Tibial nerve (tissue), 4 donors: ENCODE data around the gene LRBA. TPM values are rescaled to one million over a fixed set of nuclear protein-coding genes. Genes with fewer than 3 reads are reported as not detected.

Experiments used
- DNase-seq, 2 donors: peaks; one replicate each; pipeline ENCODE4 v3.0.0-alpha.2; 2019; ENCODE audit warnings: low spot score in 2 of 2
- H3K27ac ChIP-seq, 4 donors: fragments of 200-600 bp; sonication (generic) in 3 of 4; one replicate each; pipeline ENCODE4 v1.5.1; 2017 to 2019; ENCODE audit warnings: mild to moderate bottlenecking in 1 of 4
- H3K27me3 ChIP-seq, 2 donors: fragments of 200-600 bp; sonication (generic) in 1 of 2; one replicate each; pipeline versions ENCODE4 v1.5.1 to v1.6.0; 2017 to 2019
- H3K36me3 ChIP-seq, 3 donors: fragments of 200-600 bp; sonication (generic); one replicate each; pipeline ENCODE4 v1.5.1; 2018 to 2019
- H3K4me1 ChIP-seq, 4 donors: fragments of 200-600 bp; sonication (generic) in 3 of 4; one replicate each; pipeline ENCODE4 v1.5.1; 2017 to 2019
- H3K4me3 ChIP-seq, 4 donors: fragments of 200-600 bp; sonication (generic) in 3 of 4; one replicate each; pipeline ENCODE4 v1.5.1; 2017 to 2019; ENCODE audit warnings: mild to moderate bottlenecking in 1 of 4, moderate library complexity in 1 of 4
- H3K9me3 ChIP-seq, 4 donors: fragments of 200-600 bp; sonication (generic) in 3 of 4; one replicate each; pipeline ENCODE4 v1.5.1; 2017 to 2019
- EP300 ChIP-seq, 2 donors: sonication (generic); formaldehyde crosslinking; IDR thresholded peaks; one replicate each; pipeline ENCODE4 v1.6.1; 2017; ENCODE audit warnings: antibody characterized with exemption in 2 of 2, mild to moderate bottlenecking in 1 of 2
- POLR2A ChIP-seq, 2 donors: fragments of 450-650 bp; IDR thresholded peaks; one replicate each; pipeline ENCODE4 v1.6.1; 2017; ENCODE audit warnings: antibody characterized with exemption in 2 of 2, mild to moderate bottlenecking in 2 of 2, moderate library complexity in 2 of 2
- WGBS, 2 donors: methylation state at CpG; one replicate each; pipeline ENCODE4 v1.1.5; 2018; 5-methylcytosine and 5-hydroxymethylcytosine counted together
- total RNA-seq, 4 donors: library from RNA; depleted of rRNA; stranded (reverse); fragments of >200 nt; gene quantifications; one replicate each; pipeline ENCODE4 v1.1.0, GENCODE V29; 2016
- TF ChIP-seq, protein P1 (sequence below), 5 experiments: fragments of 200-600 bp in 3 of 5; fragments of 450-650 bp in 2 of 5; sonication (generic) in 3 of 5; IDR thresholded peaks; one replicate each; pipeline ENCODE4 v1.5.1; 2016 to 2019; ENCODE audit warnings: antibody characterized with exemption in 5 of 5, mild to moderate bottlenecking in 3 of 5, moderate library complexity in 2 of 5

The LRBA gene
- total RNA-seq, 4 donors from 2014 or later: 35.4 to 43.1 (median 38.0) TPM

DNA sequence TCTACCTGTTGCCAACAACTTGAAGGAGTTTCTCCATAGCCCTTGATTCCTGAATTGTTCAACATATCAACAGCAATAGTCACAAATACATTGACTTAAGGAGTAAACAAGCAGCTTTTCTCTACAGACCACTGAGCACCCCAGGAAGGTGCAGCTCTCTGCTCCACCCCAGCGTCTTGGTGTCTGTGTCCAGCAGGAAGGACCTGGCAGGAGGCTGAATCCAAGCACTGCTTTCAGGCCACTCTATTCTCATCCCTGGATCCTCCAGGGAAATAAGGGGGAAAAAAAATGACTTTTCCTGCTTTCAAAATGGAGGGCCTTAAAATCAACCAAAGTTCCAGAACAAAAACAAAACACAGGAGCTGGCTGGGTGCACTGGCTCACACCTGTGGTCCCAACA is 593.5 kb downstream of the LRBA start:
- DNase-seq: no peak
- no peak overlapping the region for H3K4me3 ChIP-seq
- peaks cover 0 to 14% (median 0%) of the 10 kb centered on the region in 3 donors for H3K36me3 ChIP-seq
- H3K27me3 ChIP-seq: no peaks in the 10 kb centered on the region
- H3K27ac ChIP-seq: no peak overlapping the region
- no peaks in the 10 kb centered on the region for H3K9me3 ChIP-seq
- 72 to 78% methylated on average over 1 of the region's 1 CpG for WGBS, 2 donors
- TF ChIP-seq EP300 (IDR thresholded peaks at IDR 0.05) (no peak), POLR2A (IDR thresholded peaks at IDR 0.05) (no peak)
- no peaks in the 10 kb centered on the region for H3K4me1 ChIP-seq

DNA sequence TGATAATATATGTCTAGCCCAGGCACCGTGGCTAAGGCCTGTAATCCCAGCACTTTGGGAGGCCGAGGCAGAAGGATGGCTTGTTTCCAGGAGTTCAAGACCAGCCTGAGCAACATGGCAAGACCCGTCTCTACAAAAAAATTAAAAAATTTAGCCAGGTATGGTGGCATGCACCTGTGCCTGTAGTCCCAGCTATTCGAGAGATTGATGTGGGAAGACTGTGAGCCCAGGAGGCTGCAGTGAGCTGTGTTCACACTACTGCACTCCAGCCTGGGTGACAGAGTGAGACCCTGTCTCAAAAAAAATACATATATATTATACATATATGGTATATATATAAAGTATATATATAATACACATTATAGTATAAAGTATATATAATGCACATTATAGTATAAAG is 595.1 kb downstream of the LRBA start:
- WGBS, 2 donors: 98% methylated on average over 4 of the region's 4 CpGs
- no peaks in the 10 kb centered on the region for H3K9me3 ChIP-seq
- H3K4me3 ChIP-seq: no peak overlapping the region
- no peaks in the 10 kb centered on the region for H3K27me3 ChIP-seq
- peaks cover 0 to 14% (median 0%) of the 10 kb centered on the region in 3 donors for H3K36me3 ChIP-seq
- no peak for TF ChIP-seq EP300 (IDR thresholded peaks at IDR 0.05)
- TF ChIP-seq POLR2A (IDR thresholded peaks at IDR 0.05): no peak
- TF ChIP-seq, protein P1, sequence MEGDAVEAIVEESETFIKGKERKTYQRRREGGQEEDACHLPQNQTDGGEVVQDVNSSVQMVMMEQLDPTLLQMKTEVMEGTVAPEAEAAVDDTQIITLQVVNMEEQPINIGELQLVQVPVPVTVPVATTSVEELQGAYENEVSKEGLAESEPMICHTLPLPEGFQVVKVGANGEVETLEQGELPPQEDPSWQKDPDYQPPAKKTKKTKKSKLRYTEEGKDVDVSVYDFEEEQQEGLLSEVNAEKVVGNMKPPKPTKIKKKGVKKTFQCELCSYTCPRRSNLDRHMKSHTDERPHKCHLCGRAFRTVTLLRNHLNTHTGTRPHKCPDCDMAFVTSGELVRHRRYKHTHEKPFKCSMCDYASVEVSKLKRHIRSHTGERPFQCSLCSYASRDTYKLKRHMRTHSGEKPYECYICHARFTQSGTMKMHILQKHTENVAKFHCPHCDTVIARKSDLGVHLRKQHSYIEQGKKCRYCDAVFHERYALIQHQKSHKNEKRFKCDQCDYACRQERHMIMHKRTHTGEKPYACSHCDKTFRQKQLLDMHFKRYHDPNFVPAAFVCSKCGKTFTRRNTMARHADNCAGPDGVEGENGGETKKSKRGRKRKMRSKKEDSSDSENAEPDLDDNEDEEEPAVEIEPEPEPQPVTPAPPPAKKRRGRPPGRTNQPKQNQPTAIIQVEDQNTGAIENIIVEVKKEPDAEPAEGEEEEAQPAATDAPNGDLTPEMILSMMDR (IDR thresholded peaks at IDR 0.05): no peak
- H3K27ac ChIP-seq: no peak overlapping the region
- no peak for DNase-seq
- H3K4me1 ChIP-seq: no peaks in the 10 kb centered on the region

DNA sequence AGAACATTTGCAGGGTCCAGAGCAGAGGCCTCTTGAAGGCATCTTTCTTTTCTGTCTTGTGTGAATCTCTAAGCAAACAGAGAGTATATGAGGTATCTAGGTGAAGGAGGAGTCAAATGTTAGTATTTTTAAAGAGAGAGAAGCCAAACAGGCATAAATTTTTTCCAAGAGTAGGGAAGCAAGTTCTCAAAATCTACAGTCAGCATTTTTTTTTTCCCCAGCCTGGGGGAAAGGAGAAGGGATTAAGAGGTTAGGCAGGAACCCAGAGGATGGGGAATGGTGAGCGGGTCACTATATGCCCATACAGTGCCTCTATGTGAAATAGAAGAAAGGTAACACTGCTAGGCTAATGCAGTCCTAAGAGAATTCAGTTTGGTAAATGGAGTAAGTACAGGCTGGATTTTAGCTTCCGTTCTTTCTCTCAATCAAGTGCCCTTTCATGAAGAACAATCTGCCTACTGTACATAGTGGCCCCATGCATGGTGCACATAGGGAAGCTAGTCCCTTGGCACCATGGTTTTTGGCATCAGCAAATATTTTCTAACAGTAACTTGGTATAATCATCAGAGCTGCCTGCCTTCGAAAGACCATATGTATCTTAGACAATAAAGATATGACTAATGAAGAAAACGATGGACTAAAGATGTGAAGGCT is 596.2 kb downstream of the LRBA start:
- WGBS, 2 donors: 62 to 69% methylated on average over 4 of the region's 4 CpGs
- no peak overlapping the region for H3K27ac ChIP-seq
- H3K4me1 ChIP-seq: no peaks in the 10 kb centered on the region
- H3K9me3 ChIP-seq: no peaks in the 10 kb centered on the region
- H3K36me3 ChIP-seq: peaks cover 0 to 14% (median 0%) of the 10 kb centered on the region in 3 donors
- H3K27me3 ChIP-seq: no peaks in the 10 kb centered on the region
- no peak overlapping the region for H3K4me3 ChIP-seq
- DNase-seq: no peak
- TF ChIP-seq, protein P1 (IDR thresholded peaks at IDR 0.05): no peak
- TF ChIP-seq EP300 (IDR thresholded peaks at IDR 0.05): no peak
- no peak for TF ChIP-seq POLR2A (IDR thresholded peaks at IDR 0.05)

DNA sequence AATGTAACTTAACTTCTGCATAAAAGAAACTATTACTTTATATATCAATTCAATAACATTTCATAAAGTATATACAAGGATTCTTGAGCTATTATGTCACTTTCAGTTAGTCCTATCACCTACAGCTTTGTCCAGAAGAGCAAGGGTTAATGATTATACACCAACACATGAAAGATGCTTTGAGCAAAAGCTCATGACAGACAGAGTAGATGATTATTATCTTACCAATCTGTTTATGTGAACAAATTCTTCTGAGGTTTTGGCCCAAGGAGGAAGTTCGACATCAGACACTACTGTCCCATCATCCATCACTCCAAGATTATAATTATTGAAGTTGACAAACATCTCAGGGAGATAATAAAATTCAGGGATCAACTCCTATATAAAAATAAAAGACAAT is 599.9 kb downstream of the LRBA start:
- no peaks in the 10 kb centered on the region for H3K4me1 ChIP-seq
- no peak for TF ChIP-seq POLR2A (IDR thresholded peaks at IDR 0.05)
- TF ChIP-seq EP300 (IDR thresholded peaks at IDR 0.05): no peak
- TF ChIP-seq, protein P1 (IDR thresholded peaks at IDR 0.05): no peak
- H3K9me3 ChIP-seq: no peaks in the 10 kb centered on the region
- H3K36me3 ChIP-seq: no peaks in the 10 kb centered on the region
- DNase-seq: no peak
- no peaks in the 10 kb centered on the region for H3K27me3 ChIP-seq
- H3K27ac ChIP-seq: no peak overlapping the region
- WGBS, 2 donors: 58 to 69% methylated on average over 1 of the region's 1 CpG
- H3K4me3 ChIP-seq: no peak overlapping the region

DNA sequence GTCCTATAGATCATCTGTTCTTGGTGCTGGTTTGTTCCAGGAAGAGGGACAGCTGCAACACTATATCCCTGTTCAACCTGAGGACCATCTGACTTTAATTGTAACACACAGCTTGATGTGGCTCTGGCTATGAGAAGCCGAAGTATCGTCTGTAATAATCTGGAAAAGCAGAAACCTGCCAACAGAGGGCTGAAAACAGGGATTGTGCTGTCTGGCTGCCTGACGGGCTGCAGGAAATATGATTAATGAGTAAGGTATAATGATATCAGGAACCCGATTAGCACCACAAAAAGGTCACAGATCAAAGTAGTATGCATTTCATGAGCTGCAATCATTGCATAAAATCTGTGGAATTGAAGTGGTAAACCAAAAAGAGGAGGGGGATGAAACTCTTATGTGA is 603.6 kb downstream of the LRBA start:
- no peaks in the 10 kb centered on the region for H3K36me3 ChIP-seq
- H3K27me3 ChIP-seq: no peaks in the 10 kb centered on the region
- TF ChIP-seq POLR2A (IDR thresholded peaks at IDR 0.05) (no peak), EP300 (IDR thresholded peaks at IDR 0.05) (no peak)
- TF ChIP-seq, protein P1 (IDR thresholded peaks at IDR 0.05): no peak
- WGBS, 2 donors: 56 to 65% methylated on average over 4 of the region's 4 CpGs
- no peak overlapping the region for H3K4me3 ChIP-seq
- H3K27ac ChIP-seq: no peak overlapping the region
- no peaks in the 10 kb centered on the region for H3K9me3 ChIP-seq
- no peaks in the 10 kb centered on the region for H3K4me1 ChIP-seq
- DNase-seq: no peak
